Osteocyte (in vitro differentiated cells): ENCODE data around the gene EIF4A2. TPM values are rescaled to one million over a fixed set of nuclear protein-coding genes. Genes with fewer than 3 reads are reported as not detected.
"Not testable (repeated sequence)": the region's sequence is repeated elsewhere in the genome, so short reads cannot be mapped to it uniquely, and the experiment has no call there.

Experiments
- DNase-seq: peaks from one replicate; pipeline ENCODE4 v3.0.0; 2021; ENCODE audit warnings: mixed read lengths; ENCODE audit not compliant: unreplicated experiment; ENCODE audit errors: extremely low spot score
- H3K27ac Mint-ChIP-seq: one replicate; pipeline ENCODE4 v1.8.0; 2021; ENCODE audit warnings: mild to moderate bottlenecking, mixed read lengths; ENCODE audit not compliant: unreplicated experiment
- H3K27me3 Mint-ChIP-seq: one replicate; pipeline ENCODE4 v1.8.0; 2021; ENCODE audit warnings: mixed read lengths; ENCODE audit not compliant: unreplicated experiment
- H3K36me3 Mint-ChIP-seq: one replicate; pipeline ENCODE4 v1.8.0; 2021; ENCODE audit warnings: mixed read lengths; ENCODE audit not compliant: unreplicated experiment
- H3K4me1 Mint-ChIP-seq: one replicate; pipeline ENCODE4 v1.8.0; 2021; ENCODE audit warnings: mixed read lengths; ENCODE audit not compliant: unreplicated experiment
- H3K4me3 Mint-ChIP-seq: one replicate; pipeline ENCODE4 v1.8.0; 2021; ENCODE audit warnings: mild to moderate bottlenecking, moderate library complexity, mixed read lengths; ENCODE audit not compliant: unreplicated experiment
- H3K9me3 Mint-ChIP-seq: one replicate; pipeline ENCODE4 v1.8.0; 2021; ENCODE audit warnings: mixed read lengths; ENCODE audit not compliant: unreplicated experiment
- total RNA-seq: library from RNA; stranded (reverse); gene quantifications from 2 replicates; pipeline ENCODE4 v1.2.1, GENCODE V29; 2021
- TF ChIP-seq, protein P1 (sequence below): fragments of 200-600 bp; sonication (generic); IDR thresholded peaks from 2 replicates; pipeline ENCODE4 v1.5.0; 2021; ENCODE audit warnings: antibody characterized with exemption, mild to moderate bottlenecking, moderate library complexity

EIF4A2 gene
- total RNA-seq, 1 donor from 2014 or later, result 408 TPM

DNA sequence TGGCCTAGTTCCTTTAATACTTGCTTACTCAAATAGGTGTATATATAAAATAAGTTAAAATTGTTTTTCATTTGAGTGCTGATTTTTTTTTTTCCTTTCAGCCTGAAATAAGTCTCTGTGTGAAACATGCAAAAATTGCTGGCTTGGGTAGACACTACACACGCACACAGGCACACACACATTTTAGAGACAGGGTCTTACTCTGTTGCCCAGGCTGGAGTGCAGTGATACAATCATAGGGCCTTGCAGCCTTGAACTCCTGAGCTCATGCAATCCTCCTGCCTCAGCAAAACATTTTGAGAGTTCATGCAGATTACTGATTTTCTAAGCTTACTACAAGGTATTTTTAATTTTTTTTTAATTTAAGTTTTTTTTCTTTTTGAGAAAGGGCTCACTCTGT, 35.6 kb downstream of the EIF4A2 start:
- Mint-ChIP-seq H3K36me3 (no peaks in the 10 kb centered on the region), H3K4me3 (no peak overlapping the region), H3K27ac (no peak overlapping the region), H3K4me1 (peaks cover 24% of the 10 kb centered on the region), H3K9me3 (no peaks in the 10 kb centered on the region), H3K27me3 (no peaks in the 10 kb centered on the region)
- no peak for DNase-seq
- TF ChIP-seq, protein P1, sequence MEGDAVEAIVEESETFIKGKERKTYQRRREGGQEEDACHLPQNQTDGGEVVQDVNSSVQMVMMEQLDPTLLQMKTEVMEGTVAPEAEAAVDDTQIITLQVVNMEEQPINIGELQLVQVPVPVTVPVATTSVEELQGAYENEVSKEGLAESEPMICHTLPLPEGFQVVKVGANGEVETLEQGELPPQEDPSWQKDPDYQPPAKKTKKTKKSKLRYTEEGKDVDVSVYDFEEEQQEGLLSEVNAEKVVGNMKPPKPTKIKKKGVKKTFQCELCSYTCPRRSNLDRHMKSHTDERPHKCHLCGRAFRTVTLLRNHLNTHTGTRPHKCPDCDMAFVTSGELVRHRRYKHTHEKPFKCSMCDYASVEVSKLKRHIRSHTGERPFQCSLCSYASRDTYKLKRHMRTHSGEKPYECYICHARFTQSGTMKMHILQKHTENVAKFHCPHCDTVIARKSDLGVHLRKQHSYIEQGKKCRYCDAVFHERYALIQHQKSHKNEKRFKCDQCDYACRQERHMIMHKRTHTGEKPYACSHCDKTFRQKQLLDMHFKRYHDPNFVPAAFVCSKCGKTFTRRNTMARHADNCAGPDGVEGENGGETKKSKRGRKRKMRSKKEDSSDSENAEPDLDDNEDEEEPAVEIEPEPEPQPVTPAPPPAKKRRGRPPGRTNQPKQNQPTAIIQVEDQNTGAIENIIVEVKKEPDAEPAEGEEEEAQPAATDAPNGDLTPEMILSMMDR, result no peak

DNA sequence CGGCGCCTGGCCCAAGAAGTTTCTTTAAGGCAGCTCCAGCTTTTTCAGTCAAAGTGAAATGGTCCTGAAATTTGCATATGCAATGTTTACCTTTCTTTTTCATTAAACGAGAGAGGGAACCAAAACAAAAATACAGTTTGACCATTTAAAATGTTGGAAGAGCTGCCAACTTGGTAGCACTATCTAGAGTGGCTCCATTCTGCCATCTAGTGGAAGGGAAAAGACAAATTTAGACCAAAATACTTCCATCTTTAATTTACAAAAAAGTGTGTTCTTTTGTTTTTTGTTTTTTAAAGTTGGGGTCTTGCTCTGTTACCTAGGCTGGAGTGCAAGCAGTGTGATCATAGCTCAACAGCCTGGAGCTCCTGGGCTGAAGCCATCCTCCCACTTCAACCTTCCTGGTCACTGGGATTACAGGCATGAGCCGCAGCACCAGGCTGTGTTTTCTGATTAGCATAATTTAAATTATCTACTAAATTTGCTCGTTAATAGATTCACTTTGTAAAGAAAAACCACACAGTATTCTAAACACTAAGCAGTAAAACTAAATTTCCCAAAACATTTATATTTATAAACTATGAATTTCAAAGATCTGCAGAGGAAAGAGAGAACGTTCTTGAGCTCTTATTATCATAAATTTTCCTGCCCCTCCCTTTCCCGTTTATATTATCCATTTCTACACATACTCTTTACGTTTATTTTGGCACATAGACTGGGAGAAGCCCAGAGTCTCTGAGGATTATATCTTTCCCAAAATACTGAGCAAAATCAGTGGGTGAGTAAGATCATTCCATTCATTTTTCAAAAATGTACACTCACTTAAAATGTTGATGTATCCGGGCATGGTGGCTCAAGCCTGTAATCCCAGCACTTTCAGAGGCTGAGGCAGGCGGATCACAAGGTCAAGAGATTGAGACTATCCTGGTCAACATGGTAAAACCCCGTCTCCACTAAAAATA, 38.3 kb downstream of the EIF4A2 start:
- H3K9me3 Mint-ChIP-seq, result no peaks in the 10 kb centered on the region
- TF ChIP-seq, protein P1, result peak; percentile 75
- no peaks in the 10 kb centered on the region for H3K27me3 Mint-ChIP-seq
- no peaks in the 10 kb centered on the region for H3K36me3 Mint-ChIP-seq
- H3K4me3 Mint-ChIP-seq, result peak overlapping the region; percentile 63
- DNase-seq, result peak; percentile 36
- peaks cover 49% of the 10 kb centered on the region for H3K4me1 Mint-ChIP-seq
- peak overlapping the region; percentile 93 for H3K27ac Mint-ChIP-seq

DNA sequence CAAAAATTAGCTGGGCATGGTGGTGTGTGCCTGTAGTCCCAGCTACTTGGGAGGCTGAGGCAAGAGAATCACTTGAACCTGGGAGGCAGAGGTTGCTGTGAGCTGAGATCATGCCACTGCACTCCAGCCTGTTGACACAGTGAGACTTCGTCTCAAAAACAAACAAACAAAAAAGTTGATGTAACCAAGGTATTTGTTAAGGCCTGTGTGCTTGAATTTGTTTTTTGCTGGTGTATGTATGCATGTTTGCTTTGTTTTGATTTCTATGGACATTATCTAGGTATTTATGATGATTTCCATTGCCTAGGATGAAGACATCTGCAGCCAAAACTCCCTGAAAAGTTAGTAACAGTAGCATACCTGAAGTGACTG, 39.0 kb downstream of the EIF4A2 start:
- Mint-ChIP-seq H3K4me1 (peaks cover 49% of the 10 kb centered on the region), H3K27ac (peak overlapping the region; percentile 93)
- H3K9me3 Mint-ChIP-seq, H3K36me3 Mint-ChIP-seq, H3K27me3 Mint-ChIP-seq, DNase-seq, H3K4me3 Mint-ChIP-seq: not testable (repeated sequence)

DNA sequence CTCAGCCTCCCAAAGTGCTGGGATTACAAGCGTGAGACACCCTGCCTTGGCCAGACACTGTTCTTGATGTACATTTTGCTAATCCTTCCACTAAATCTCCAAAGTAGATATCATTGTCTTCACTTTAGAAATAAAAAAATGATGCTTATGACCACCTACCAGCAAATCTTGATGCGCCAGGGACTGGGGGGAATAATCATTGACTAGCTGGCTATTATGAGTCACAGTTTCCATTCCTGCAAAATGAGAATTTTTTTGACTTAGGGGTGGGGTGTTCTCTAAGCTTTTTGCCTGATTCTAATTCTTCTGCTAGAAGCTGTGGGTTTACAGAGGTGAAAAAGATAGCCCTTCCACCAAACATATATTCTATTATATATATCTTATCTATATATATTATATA, 40.0 kb downstream of the EIF4A2 start:
- Mint-ChIP-seq H3K9me3 (no peaks in the 10 kb centered on the region), H3K27ac (peak overlapping the region; percentile 93), H3K4me1 (peaks cover 52% of the 10 kb centered on the region), H3K27me3 (peaks cover 4% of the 10 kb centered on the region), H3K4me3 (no peak overlapping the region), H3K36me3 (no peaks in the 10 kb centered on the region)
- no peak for DNase-seq
- TF ChIP-seq, protein P1, result no peak

DNA sequence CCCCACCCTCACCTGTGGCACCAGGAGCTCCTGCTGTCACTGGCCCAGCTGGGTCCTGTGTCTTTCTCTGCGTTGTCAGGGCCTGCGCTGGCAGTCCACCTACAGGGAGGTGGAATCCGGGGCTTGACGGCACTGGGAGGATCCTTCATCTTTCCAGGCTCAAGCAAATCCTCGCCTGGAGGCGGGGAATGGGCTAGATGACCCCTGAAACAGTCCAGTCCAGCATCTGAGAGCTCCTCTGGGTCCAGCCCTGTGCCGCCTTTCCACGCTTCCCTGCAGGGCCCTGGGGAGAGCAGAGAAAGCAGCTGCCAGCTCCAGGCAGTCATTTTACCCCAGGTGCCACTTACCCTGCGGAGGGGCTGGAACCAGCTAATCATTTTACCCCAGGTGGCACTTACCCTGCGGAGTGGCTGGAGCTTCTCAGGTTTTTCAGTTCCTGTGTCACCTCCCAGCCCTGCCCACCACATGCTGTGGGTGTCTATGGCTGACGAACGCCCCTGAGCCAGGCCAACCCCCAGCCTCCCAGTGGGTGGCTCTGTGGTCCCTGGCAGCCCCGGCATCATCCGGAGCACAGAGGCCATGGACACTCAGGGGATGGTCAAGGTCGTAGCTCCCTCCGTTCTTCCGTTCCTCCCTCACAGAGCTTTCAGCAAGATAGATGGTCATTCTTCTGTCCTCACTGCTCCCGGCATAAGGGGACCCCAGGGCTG, 41.2 kb downstream of the EIF4A2 start:
- H3K4me1 Mint-ChIP-seq, result peaks cover 52% of the 10 kb centered on the region
- H3K4me3 Mint-ChIP-seq, result peak overlapping the region; percentile 35
- H3K27ac Mint-ChIP-seq, result peak overlapping the region; percentile 27
- H3K27me3 Mint-ChIP-seq, result peaks cover 13% of the 10 kb centered on the region
- no peak for DNase-seq
- H3K36me3 Mint-ChIP-seq, result no peaks in the 10 kb centered on the region
- H3K9me3 Mint-ChIP-seq, result no peaks in the 10 kb centered on the region
- TF ChIP-seq, protein P1, result no peak
